ENCODE data around the gene SIX3. TPM values are rescaled to one million over a fixed set of nuclear protein-coding genes. Genes with fewer than 3 reads are reported as not detected.

Gene SIX3
- total RNA-seq, 3 donors from 2014 or later (not counting 1 experiment from before 2014, with no cell fraction given), result 0.15 to 0.39 TPM; not detected in 1

DNA sequence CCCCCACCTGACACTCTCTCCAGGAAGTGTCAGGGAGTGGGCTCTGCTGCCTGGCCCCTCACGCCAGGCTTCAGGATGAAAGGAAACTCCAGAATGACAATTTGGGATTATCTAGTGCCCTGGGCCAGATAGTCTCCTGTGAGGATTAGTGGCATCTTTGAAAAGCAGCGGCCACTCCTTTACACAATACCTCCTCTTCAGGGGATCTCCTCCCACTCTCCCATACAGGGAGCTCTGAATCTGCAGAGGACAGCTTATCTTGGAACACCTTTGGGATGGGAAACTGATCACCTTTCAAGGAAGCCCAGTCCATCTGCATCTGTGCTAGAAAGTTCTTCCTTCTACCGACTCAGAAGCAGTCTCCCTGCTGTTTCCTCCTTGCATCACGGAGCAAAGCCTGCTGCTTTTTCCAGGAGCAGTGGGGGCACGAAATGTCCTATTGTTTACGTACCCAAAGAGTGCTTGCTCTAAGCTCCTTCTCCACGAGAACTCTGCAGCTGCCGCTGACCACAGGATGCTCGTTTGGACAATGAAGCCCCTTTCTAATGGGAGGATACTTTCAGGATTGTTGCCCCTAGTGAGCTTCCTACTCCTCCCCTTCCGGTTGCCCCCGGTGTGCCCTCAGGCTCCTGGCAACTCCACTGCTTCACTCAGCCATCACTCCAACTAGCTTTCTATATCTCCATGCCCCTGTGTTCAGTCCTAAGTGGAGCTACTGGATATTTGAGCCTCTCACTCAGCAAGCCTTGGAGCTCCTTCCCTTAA is 31.5 kb downstream of the SIX3 start:
- Histone ChIP-seq H3K27ac (ENCODE audit: low read length) (no peak overlapping the region), H3K4me1 (ENCODE audit: control insufficient read depth, insufficient read depth, low read length) (no peaks in the 10 kb centered on the region), H3K27me3 (ENCODE audit: control insufficient read depth, insufficient read depth, low read length) (no peaks in the 10 kb centered on the region), H3K36me3 (ENCODE audit: control insufficient read depth, insufficient read depth, low read length) (no peaks in the 10 kb centered on the region), H3K4me3 (ENCODE audit: low read length) (no peak overlapping the region), H3K9me3 (ENCODE audit: control insufficient read depth, insufficient read depth, low read length) (no peaks in the 10 kb centered on the region)
- Mint-ChIP-seq H3K27me3 (ENCODE audit: low read depth in 2 of 2) (peaks cover 16 to 19% of the 10 kb centered on the region in 2 donors), H3K4me3 (peak overlapping the region; percentile 31), H3K4me1 (peaks cover 0 to 5% of the 10 kb centered on the region in 2 donors), H3K9me3 (no peaks in the 10 kb centered on the region), H3K27ac (no peak overlapping the region), H3K36me3 (no peaks in the 10 kb centered on the region)
- TF ChIP-seq, protein P1, sequence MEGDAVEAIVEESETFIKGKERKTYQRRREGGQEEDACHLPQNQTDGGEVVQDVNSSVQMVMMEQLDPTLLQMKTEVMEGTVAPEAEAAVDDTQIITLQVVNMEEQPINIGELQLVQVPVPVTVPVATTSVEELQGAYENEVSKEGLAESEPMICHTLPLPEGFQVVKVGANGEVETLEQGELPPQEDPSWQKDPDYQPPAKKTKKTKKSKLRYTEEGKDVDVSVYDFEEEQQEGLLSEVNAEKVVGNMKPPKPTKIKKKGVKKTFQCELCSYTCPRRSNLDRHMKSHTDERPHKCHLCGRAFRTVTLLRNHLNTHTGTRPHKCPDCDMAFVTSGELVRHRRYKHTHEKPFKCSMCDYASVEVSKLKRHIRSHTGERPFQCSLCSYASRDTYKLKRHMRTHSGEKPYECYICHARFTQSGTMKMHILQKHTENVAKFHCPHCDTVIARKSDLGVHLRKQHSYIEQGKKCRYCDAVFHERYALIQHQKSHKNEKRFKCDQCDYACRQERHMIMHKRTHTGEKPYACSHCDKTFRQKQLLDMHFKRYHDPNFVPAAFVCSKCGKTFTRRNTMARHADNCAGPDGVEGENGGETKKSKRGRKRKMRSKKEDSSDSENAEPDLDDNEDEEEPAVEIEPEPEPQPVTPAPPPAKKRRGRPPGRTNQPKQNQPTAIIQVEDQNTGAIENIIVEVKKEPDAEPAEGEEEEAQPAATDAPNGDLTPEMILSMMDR (IDR thresholded peaks at IDR 0.05), result no peak
- DNase-seq, result no peak
- ATAC-seq, result no peak
- 32% methylated on average over 11 of the region's 11 CpGs for WGBS (ENCODE audit: insufficient coverage)
- intact Hi-C loops (cut with micrococcal nuclease), result no loop called here

DNA sequence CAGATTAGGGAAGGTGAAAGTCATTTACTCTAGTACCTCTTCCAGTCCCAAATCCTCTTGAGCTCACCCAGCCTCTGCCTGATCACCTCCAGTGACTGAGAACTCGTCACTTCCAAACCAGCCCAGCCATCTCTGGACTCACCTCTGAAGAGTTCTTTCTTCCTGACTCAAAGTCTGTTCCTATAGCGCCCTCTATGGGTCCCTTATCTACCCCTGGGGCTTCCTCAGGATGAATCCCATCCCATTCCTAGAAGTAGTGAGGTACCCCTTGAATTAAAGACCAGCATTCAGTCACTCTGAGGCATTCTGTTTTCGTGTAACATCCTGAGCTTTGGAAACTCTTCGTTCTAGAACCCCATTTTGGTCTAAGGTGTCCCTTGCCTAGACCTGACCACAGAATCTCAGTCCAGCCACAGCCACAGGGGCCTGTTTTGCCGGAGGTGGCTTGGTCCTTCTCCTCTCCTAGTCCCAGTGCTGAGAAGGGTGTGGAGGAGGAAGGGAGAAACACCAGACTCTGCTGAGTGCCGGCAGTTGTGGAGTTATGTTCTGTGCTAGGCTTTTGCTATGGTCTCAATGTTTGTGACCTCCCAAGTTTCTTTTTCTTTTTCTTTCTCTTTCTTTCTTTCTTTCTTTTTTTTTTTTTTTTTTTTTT is 32.7 kb downstream of the SIX3 start:
- no peaks in the 10 kb centered on the region for H3K36me3 Mint-ChIP-seq
- H3K27ac ChIP-seq (ENCODE audit: low read length), result no peak overlapping the region
- no peaks in the 10 kb centered on the region for H3K27me3 ChIP-seq (ENCODE audit: control insufficient read depth, insufficient read depth, low read length)
- H3K4me1 Mint-ChIP-seq, result peaks cover 0 to 5% of the 10 kb centered on the region in 2 donors
- DNase-seq (peak in 1 of 2 donors; percentile 18), ATAC-seq (no peak)
- no peaks in the 10 kb centered on the region for H3K36me3 ChIP-seq (ENCODE audit: control insufficient read depth, insufficient read depth, low read length)
- no peaks in the 10 kb centered on the region for H3K9me3 Mint-ChIP-seq
- no peaks in the 10 kb centered on the region for H3K4me1 ChIP-seq (ENCODE audit: control insufficient read depth, insufficient read depth, low read length)
- no peak overlapping the region for H3K4me3 Mint-ChIP-seq
- intact Hi-C loops (cut with micrococcal nuclease), result no loop called here
- H3K27ac Mint-ChIP-seq, result no peak overlapping the region
- TF ChIP-seq, protein P1 (IDR thresholded peaks at IDR 0.05), result no peak
- H3K4me3 ChIP-seq (ENCODE audit: low read length), result no peak overlapping the region
- peaks cover 18 to 19% of the 10 kb centered on the region in 2 donors for H3K27me3 Mint-ChIP-seq (ENCODE audit: low read depth in 2 of 2)
- WGBS (ENCODE audit: insufficient coverage), result 73% methylated on average over 4 of the region's 6 CpGs
- no peaks in the 10 kb centered on the region for H3K9me3 ChIP-seq (ENCODE audit: control insufficient read depth, insufficient read depth, low read length)

- intact Hi-C loops (cut with micrococcal nuclease), result no loop called here
- Mint-ChIP-seq H3K4me1 (peaks cover 0 to 5% of the 10 kb centered on the region in 2 donors), H3K27me3 (ENCODE audit: low read depth in 2 of 2) (peaks cover 14 to 19% of the 10 kb centered on the region in 2 donors), H3K4me3 (no peak overlapping the region), H3K36me3 (no peaks in the 10 kb centered on the region), H3K9me3 (no peaks in the 10 kb centered on the region), H3K27ac (no peak overlapping the region)
- ATAC-seq (no peak), DNase-seq (no peak)
- TF ChIP-seq, protein P1 (IDR thresholded peaks at IDR 0.05), result no peak
- Histone ChIP-seq H3K4me3 (ENCODE audit: low read length) (no peak overlapping the region), H3K27ac (ENCODE audit: low read length) (no peak overlapping the region), H3K9me3 (ENCODE audit: control insufficient read depth, insufficient read depth, low read length) (no peaks in the 10 kb centered on the region), H3K4me1 (ENCODE audit: control insufficient read depth, insufficient read depth, low read length) (no peaks in the 10 kb centered on the region), H3K36me3 (ENCODE audit: control insufficient read depth, insufficient read depth, low read length) (no peaks in the 10 kb centered on the region), H3K27me3 (ENCODE audit: control insufficient read depth, insufficient read depth, low read length) (no peaks in the 10 kb centered on the region)
- 77% methylated on average over 24 of the region's 24 CpGs for WGBS (ENCODE audit: insufficient coverage)
Observed at GRCh38 chr2:44975571-44976450, 34.3 kb downstream of the SIX3 start.
